WTC11 (cell line): ENCODE data around the gene RTCA. TPM values are rescaled to one million over a fixed set of nuclear protein-coding genes. Genes with fewer than 3 reads are reported as not detected.

Source experiments
- ATAC-seq: fragments of 200-7000 bp; cut with Tn5 transposase; 2 replicates; pipeline ENCODE4 v1.10.0; 2021; ENCODE audit warnings: mild to moderate bottlenecking, moderate library complexity
- CTCF ChIA-PET: fragments of 300-600 bp; sonication (Branson Sonifier 250); formaldehyde crosslinking; loops from one replicate; lab custom pipeline; 2021; ENCODE audit warnings: antibody characterized with exemption; lab: Charles Lee
- POLR2A ChIA-PET: fragments of 350-600 bp; sonication (Branson Sonifier 250); formaldehyde crosslinking; loops from one replicate; lab custom pipeline; 2021; ENCODE audit warnings: antibody characterized with exemption; lab: Charles Lee
- DNase-seq: peaks from one replicate; pipeline ENCODE4 v3.0.0; 2021; ENCODE audit warnings: low spot score
- H3K27ac Mint-ChIP-seq: 2 replicates; pipeline ENCODE4 v1.8.0; 2021; ENCODE audit warnings: mixed read lengths
- H3K27me3 Mint-ChIP-seq: 2 replicates; pipeline ENCODE4 v1.8.0; 2021; ENCODE audit warnings: low read depth, mild to moderate bottlenecking, moderate library complexity, mixed read lengths
- H3K36me3 Mint-ChIP-seq: 2 replicates; pipeline ENCODE4 v1.8.0; 2021; ENCODE audit warnings: mixed read lengths
- H3K4me1 Mint-ChIP-seq: 2 replicates; pipeline ENCODE4 v1.8.0; 2022; ENCODE audit warnings: mixed read lengths
- H3K4me3 Mint-ChIP-seq: 2 replicates; pipeline ENCODE4 v1.8.0; 2021; ENCODE audit warnings: mild to moderate bottlenecking, moderate library complexity, mixed read lengths
- H3K9me3 Mint-ChIP-seq: 2 replicates; pipeline ENCODE4 v1.8.0; 2021; ENCODE audit warnings: mixed read lengths
- CREB1 ChIP-seq: sonication (generic); formaldehyde crosslinking; IDR thresholded peaks from 2 replicates; pipeline ENCODE4 v1.8.0; 2023; ENCODE audit warnings: mild to moderate bottlenecking, missing genetic modification reagents
- CREM ChIP-seq: sonication (generic); formaldehyde crosslinking; IDR thresholded peaks from 2 replicates; pipeline ENCODE4 v1.8.1; 2022; ENCODE audit warnings: mild to moderate bottlenecking, missing genetic modification reagents, moderate library complexity
- EMX1 ChIP-seq: fragments of 250-450 bp; sonication (Bioruptor Pico); IDR thresholded peaks from 2 replicates; pipeline ENCODE4 v1.8.0; 2021; ENCODE audit warnings: mild to moderate bottlenecking
- ESRRA ChIP-seq: sonication (generic); formaldehyde crosslinking; IDR thresholded peaks from 2 replicates; pipeline ENCODE4 v1.8.1; 2022; ENCODE audit warnings: mild to moderate bottlenecking, missing genetic modification reagents, borderline replicate concordance
- GRHL2 ChIP-seq: fragments of 250-450 bp; sonication (Bioruptor Pico); IDR thresholded peaks from 2 replicates; pipeline ENCODE4 v1.8.0; 2022; ENCODE audit warnings: mild to moderate bottlenecking, moderate library complexity; ENCODE audit not compliant: insufficient replicate concordance, severe bottlenecking
- GTF2I ChIP-seq: fragments of 250-450 bp; sonication (Bioruptor Pico); conservative IDR thresholded peaks from 2 replicates; pipeline ENCODE4 v1.4.0; 2021; ENCODE audit warnings: mild to moderate bottlenecking
- NR1H2 ChIP-seq: sonication (generic); formaldehyde crosslinking; IDR thresholded peaks from 2 replicates; pipeline ENCODE4 v1.9.0; 2021; ENCODE audit warnings: mild to moderate bottlenecking, moderate library complexity, missing genetic modification reagents
- NR2C2 ChIP-seq: sonication (generic); formaldehyde crosslinking; IDR thresholded peaks from 2 replicates; pipeline ENCODE4 v1.8.0; 2022; ENCODE audit warnings: mild to moderate bottlenecking, missing genetic modification reagents
- SMAD4 ChIP-seq: sonication (generic); formaldehyde crosslinking; IDR thresholded peaks from 2 replicates; pipeline ENCODE4 v1.8.0; 2022; ENCODE audit warnings: mild to moderate bottlenecking, missing genetic modification reagents
- SP1 ChIP-seq: sonication (generic); formaldehyde crosslinking; conservative IDR thresholded peaks from 2 replicates; pipeline ENCODE4 v1.8.1; 2022; ENCODE audit warnings: missing genetic modification reagents
- TCF7 ChIP-seq: sonication (generic); formaldehyde crosslinking; IDR thresholded peaks from 2 replicates; pipeline ENCODE4 v1.8.0; 2022; ENCODE audit warnings: mild to moderate bottlenecking, low read depth, missing genetic modification reagents, moderate library complexity
- TP53 ChIP-seq: sonication (generic); formaldehyde crosslinking; IDR thresholded peaks from 2 replicates; pipeline ENCODE4 v1.8.1; 2023; ENCODE audit warnings: mild to moderate bottlenecking, missing genetic modification reagents
- ZNF121 ChIP-seq: sonication (generic); formaldehyde crosslinking; IDR thresholded peaks from 2 replicates; pipeline ENCODE4 v1.8.0; 2023; ENCODE audit warnings: missing genetic modification reagents
- ZNF317 ChIP-seq: sonication (generic); formaldehyde crosslinking; IDR thresholded peaks from 2 replicates; pipeline ENCODE4 v1.8.1; 2023; ENCODE audit warnings: low read depth, mild to moderate bottlenecking, moderate library complexity, missing genetic modification reagents, borderline replicate concordance
- ZNF396 ChIP-seq: fragments of 250-450 bp; sonication (Bioruptor Pico); IDR thresholded peaks from 2 replicates; pipeline ENCODE4 v1.8.0; 2021; ENCODE audit warnings: mild to moderate bottlenecking, moderate library complexity, borderline replicate concordance
- ZNF423 ChIP-seq: fragments of 250-450 bp; sonication (Bioruptor Pico); IDR thresholded peaks from 2 replicates; pipeline ENCODE4 v2.1.2; 2022; ENCODE audit warnings: mild to moderate bottlenecking, moderate library complexity
- ZNF671 ChIP-seq: fragments of 250-450 bp; sonication (Bioruptor Pico); IDR thresholded peaks from 2 replicates; pipeline ENCODE4 v1.8.0; 2021; ENCODE audit warnings: mild to moderate bottlenecking
- total RNA-seq: library from RNA; stranded (reverse); gene quantifications from 3 replicates; pipeline ENCODE4 v1.2.3, GENCODE V29; 2021
- TF ChIP-seq, protein P1 (sequence below): sonication (generic); formaldehyde crosslinking; IDR thresholded peaks from 2 replicates; pipeline ENCODE4 v1.8.0; 2022; ENCODE audit warnings: missing genetic modification reagents
- TF ChIP-seq, protein P2 (sequence below): sonication (generic); formaldehyde crosslinking; IDR thresholded peaks from 2 replicates; pipeline ENCODE4 v1.8.1; 2022; ENCODE audit warnings: low read depth, mild to moderate bottlenecking, moderate library complexity, missing genetic modification reagents, borderline replicate concordance
- TF ChIP-seq, protein P3 (sequence below): fragments of 250-450 bp; sonication (Bioruptor Pico); IDR thresholded peaks from 2 replicates; pipeline ENCODE4 v1.8.0; 2021; ENCODE audit warnings: mild to moderate bottlenecking
- TF ChIP-seq, protein P4 (sequence below): fragments of 250-450 bp; sonication (Bioruptor Pico); IDR thresholded peaks from 2 replicates; pipeline ENCODE4 v2.1.2; 2022; ENCODE audit warnings: mild to moderate bottlenecking, moderate library complexity
- TF ChIP-seq, protein P5 (sequence below): sonication (generic); formaldehyde crosslinking; IDR thresholded peaks from 2 replicates; pipeline ENCODE4 v1.8.0; 2022; ENCODE audit warnings: mild to moderate bottlenecking, missing genetic modification reagents
- TF ChIP-seq, protein P6 (sequence below): sonication (generic); formaldehyde crosslinking; IDR thresholded peaks from 2 replicates; pipeline ENCODE4 v1.8.1; 2023; ENCODE audit warnings: mild to moderate bottlenecking, missing genetic modification reagents, borderline replicate concordance
- TF ChIP-seq, protein P7 (sequence below): sonication (generic); formaldehyde crosslinking; conservative IDR thresholded peaks from 2 replicates; pipeline ENCODE4 v1.8.1; 2022; ENCODE audit warnings: mild to moderate bottlenecking, missing genetic modification reagents

RTCA gene
- total RNA-seq, 1 experiment from 2014 or later = 35.7 TPM

DNA sequence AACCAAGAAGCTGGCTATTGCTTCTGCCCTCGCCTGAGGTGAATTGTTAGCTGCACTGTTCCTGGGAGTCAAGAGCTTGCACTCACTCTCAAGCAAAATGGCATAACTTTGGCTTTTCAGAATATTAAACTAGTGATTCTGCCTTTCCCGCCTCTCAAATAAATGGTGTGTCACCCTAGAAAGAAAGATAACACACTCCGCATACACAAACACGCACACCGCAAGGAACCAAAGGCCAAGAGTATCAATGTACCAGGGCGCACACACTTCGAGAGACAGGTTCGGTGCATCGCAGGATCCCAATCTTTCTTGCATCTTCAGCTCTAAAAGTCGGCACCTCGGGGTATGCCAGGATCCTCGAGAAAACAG lies 470 bp upstream of the RTCA start:
- ChIA-PET POLR2A (interaction anchor here (0.8 to 3.2 kb wide), 6 partner anchors 12 to 295 kb away, joined by 3 to 34 read pairs (median 4); partner anchors contain the start of genes CDC14A and DBT), CTCF (interaction anchor here (1.6 to 2.5 kb wide), 4 partner anchors 16 to 193 kb away, joined by 4 to 21 read pairs (median 10); partner anchors contain the start of genes CDC14A and DBT)
- DNase-seq (no peak), ATAC-seq (peak; percentile 58)
- peak overlapping the region; percentile 96 for H3K27ac Mint-ChIP-seq
- peaks cover 28% of the 10 kb centered on the region for H3K9me3 Mint-ChIP-seq
- TF ChIP-seq ZNF317 (CRISPR knock-in tag) = no peak
- TF ChIP-seq ZNF121 (CRISPR knock-in tag) = no peak
- TF ChIP-seq ZNF423 = no peak
- TF ChIP-seq SMAD4 (CRISPR knock-in tag) = no peak
- TF ChIP-seq, protein P1, sequence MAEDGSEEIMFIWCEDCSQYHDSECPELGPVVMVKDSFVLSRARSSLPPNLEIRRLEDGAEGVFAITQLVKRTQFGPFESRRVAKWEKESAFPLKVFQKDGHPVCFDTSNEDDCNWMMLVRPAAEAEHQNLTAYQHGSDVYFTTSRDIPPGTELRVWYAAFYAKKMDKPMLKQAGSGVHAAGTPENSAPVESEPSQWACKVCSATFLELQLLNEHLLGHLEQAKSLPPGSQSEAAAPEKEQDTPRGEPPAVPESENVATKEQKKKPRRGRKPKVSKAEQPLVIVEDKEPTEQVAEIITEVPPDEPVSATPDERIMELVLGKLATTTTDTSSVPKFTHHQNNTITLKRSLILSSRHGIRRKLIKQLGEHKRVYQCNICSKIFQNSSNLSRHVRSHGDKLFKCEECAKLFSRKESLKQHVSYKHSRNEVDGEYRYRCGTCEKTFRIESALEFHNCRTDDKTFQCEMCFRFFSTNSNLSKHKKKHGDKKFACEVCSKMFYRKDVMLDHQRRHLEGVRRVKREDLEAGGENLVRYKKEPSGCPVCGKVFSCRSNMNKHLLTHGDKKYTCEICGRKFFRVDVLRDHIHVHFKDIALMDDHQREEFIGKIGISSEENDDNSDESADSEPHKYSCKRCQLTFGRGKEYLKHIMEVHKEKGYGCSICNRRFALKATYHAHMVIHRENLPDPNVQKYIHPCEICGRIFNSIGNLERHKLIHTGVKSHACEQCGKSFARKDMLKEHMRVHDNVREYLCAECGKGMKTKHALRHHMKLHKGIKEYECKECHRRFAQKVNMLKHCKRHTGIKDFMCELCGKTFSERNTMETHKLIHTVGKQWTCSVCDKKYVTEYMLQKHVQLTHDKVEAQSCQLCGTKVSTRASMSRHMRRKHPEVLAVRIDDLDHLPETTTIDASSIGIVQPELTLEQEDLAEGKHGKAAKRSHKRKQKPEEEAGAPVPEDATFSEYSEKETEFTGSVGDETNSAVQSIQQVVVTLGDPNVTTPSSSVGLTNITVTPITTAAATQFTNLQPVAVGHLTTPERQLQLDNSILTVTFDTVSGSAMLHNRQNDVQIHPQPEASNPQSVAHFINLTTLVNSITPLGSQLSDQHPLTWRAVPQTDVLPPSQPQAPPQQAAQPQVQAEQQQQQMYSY (CRISPR knock-in tag) = no peak
- no peak for TF ChIP-seq NR1H2
- no peak for TF ChIP-seq ZNF396 (CRISPR knock-in tag)
- TF ChIP-seq GRHL2 = no peak
- no peak for TF ChIP-seq CREB1 (CRISPR knock-in tag)
- TF ChIP-seq GTF2I (CRISPR knock-in tag) = no peak
- TF ChIP-seq SP1 (CRISPR knock-in tag) = no peak
- TF ChIP-seq TP53 (CRISPR knock-in tag) = no peak
- TF ChIP-seq ZNF671 (CRISPR knock-in tag) = no peak
- no peak for TF ChIP-seq CREM (CRISPR knock-in tag)
- TF ChIP-seq, protein P2, sequence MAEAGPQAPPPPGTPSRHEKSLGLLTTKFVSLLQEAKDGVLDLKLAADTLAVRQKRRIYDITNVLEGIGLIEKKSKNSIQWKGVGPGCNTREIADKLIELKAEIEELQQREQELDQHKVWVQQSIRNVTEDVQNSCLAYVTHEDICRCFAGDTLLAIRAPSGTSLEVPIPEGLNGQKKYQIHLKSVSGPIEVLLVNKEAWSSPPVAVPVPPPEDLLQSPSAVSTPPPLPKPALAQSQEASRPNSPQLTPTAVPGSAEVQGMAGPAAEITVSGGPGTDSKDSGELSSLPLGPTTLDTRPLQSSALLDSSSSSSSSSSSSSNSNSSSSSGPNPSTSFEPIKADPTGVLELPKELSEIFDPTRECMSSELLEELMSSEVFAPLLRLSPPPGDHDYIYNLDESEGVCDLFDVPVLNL (CRISPR knock-in tag) = no peak
- no peak for TF ChIP-seq EMX1 (CRISPR knock-in tag)
- no peak for TF ChIP-seq ESRRA
- TF ChIP-seq, protein P3, sequence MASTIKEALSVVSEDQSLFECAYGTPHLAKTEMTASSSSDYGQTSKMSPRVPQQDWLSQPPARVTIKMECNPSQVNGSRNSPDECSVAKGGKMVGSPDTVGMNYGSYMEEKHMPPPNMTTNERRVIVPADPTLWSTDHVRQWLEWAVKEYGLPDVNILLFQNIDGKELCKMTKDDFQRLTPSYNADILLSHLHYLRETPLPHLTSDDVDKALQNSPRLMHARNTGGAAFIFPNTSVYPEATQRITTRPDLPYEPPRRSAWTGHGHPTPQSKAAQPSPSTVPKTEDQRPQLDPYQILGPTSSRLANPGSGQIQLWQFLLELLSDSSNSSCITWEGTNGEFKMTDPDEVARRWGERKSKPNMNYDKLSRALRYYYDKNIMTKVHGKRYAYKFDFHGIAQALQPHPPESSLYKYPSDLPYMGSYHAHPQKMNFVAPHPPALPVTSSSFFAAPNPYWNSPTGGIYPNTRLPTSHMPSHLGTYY (CRISPR knock-in tag) = no peak
- H3K4me3 Mint-ChIP-seq = peak overlapping the region; percentile 99
- H3K4me1 Mint-ChIP-seq = peaks cover 10% of the 10 kb centered on the region
- H3K27me3 Mint-ChIP-seq = peaks cover 14% of the 10 kb centered on the region
- H3K36me3 Mint-ChIP-seq = peaks cover 40% of the 10 kb centered on the region

DNA sequence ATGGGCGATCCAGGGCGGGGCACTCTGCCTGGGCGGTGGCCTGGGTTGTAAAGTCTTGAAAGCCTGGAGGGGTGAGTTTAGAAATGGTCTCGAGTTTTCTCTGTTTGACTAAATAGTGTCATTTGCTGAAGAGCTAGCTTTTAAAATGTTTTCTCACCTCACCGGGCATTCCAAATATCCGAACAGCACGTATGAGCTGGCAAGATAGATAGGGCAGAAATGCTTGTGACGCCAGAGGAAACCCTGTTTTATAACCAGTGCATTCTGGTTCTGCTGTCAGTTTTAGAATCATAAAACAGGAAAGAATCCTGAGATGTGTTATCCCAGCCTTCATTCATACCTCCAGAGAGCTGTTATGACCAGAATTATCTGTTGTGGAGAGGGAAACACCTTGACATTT lies 725 bp downstream of the RTCA start:
- ATAC-seq = no peak
- H3K36me3 Mint-ChIP-seq = peaks cover 50% of the 10 kb centered on the region
- peaks cover 10% of the 10 kb centered on the region for H3K4me1 Mint-ChIP-seq
- CTCF ChIA-PET = interaction anchor here (0.6 to 2.5 kb wide), 5 partner anchors 17 to 192 kb away, joined by 4 to 21 read pairs (median 10); partner anchors contain the start of genes CDC14A and DBT
- TF ChIP-seq, protein P4, sequence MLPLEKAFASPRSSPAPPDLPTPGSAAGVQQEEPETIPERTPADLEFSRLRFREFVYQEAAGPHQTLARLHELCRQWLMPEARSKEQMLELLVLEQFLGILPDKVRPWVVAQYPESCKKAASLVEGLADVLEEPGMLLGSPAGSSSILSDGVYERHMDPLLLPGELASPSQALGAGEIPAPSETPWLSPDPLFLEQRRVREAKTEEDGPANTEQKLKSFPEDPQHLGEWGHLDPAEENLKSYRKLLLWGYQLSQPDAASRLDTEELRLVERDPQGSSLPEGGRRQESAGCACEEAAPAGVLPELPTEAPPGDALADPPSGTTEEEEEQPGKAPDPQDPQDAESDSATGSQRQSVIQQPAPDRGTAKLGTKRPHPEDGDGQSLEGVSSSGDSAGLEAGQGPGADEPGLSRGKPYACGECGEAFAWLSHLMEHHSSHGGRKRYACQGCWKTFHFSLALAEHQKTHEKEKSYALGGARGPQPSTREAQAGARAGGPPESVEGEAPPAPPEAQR = no peak
- TF ChIP-seq NR2C2 (CRISPR knock-in tag) (no peak), TCF7 (CRISPR knock-in tag) (no peak), EMX1 (CRISPR knock-in tag) (no peak), ZNF317 (CRISPR knock-in tag) (no peak)
- TF ChIP-seq, protein P5, sequence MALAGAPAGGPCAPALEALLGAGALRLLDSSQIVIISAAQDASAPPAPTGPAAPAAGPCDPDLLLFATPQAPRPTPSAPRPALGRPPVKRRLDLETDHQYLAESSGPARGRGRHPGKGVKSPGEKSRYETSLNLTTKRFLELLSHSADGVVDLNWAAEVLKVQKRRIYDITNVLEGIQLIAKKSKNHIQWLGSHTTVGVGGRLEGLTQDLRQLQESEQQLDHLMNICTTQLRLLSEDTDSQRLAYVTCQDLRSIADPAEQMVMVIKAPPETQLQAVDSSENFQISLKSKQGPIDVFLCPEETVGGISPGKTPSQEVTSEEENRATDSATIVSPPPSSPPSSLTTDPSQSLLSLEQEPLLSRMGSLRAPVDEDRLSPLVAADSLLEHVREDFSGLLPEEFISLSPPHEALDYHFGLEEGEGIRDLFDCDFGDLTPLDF (CRISPR knock-in tag) = no peak
- TF ChIP-seq, protein P6, sequence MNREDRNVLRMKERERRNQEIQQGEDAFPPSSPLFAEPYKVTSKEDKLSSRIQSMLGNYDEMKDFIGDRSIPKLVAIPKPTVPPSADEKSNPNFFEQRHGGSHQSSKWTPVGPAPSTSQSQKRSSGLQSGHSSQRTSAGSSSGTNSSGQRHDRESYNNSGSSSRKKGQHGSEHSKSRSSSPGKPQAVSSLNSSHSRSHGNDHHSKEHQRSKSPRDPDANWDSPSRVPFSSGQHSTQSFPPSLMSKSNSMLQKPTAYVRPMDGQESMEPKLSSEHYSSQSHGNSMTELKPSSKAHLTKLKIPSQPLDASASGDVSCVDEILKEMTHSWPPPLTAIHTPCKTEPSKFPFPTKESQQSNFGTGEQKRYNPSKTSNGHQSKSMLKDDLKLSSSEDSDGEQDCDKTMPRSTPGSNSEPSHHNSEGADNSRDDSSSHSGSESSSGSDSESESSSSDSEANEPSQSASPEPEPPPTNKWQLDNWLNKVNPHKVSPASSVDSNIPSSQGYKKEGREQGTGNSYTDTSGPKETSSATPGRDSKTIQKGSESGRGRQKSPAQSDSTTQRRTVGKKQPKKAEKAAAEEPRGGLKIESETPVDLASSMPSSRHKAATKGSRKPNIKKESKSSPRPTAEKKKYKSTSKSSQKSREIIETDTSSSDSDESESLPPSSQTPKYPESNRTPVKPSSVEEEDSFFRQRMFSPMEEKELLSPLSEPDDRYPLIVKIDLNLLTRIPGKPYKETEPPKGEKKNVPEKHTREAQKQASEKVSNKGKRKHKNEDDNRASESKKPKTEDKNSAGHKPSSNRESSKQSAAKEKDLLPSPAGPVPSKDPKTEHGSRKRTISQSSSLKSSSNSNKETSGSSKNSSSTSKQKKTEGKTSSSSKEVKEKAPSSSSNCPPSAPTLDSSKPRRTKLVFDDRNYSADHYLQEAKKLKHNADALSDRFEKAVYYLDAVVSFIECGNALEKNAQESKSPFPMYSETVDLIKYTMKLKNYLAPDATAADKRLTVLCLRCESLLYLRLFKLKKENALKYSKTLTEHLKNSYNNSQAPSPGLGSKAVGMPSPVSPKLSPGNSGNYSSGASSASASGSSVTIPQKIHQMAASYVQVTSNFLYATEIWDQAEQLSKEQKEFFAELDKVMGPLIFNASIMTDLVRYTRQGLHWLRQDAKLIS (CRISPR knock-in tag) = no peak
- TF ChIP-seq, protein P7, sequence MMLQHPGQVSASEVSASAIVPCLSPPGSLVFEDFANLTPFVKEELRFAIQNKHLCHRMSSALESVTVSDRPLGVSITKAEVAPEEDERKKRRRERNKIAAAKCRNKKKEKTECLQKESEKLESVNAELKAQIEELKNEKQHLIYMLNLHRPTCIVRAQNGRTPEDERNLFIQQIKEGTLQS (CRISPR knock-in tag) = no peak
- peaks cover 7% of the 10 kb centered on the region for H3K27me3 Mint-ChIP-seq
- peak overlapping the region; percentile 99 for H3K4me3 Mint-ChIP-seq
- peaks cover 22% of the 10 kb centered on the region for H3K9me3 Mint-ChIP-seq
- no peak for DNase-seq
- no peak overlapping the region; the same call in 1 of the 2 replicates for H3K27ac Mint-ChIP-seq
- POLR2A ChIA-PET = interaction anchor here (2.0 to 3.2 kb wide), 2 partner anchors 17 to 86 kb away, joined by 32 to 34 read pairs; partner anchors contain the start of genes CDC14A and DBT
